GM18502 (cell line): ENCODE results near the gene SELENOT.
"Not testable (repeated sequence)": the region's sequence is repeated elsewhere in the genome, so short reads cannot be mapped to it uniquely, and the experiment has no call there.

Experiments
- ATAC-seq: cut with Tn5 transposase; IDR thresholded peaks from one replicate; pipeline ENCODE4 v1.9.1; 2021; ENCODE audit warnings: mild to moderate bottlenecking; ENCODE audit not compliant: unreplicated experiment, poor library complexity

Gene SELENOT

GRCh38 chr3:150605998-150606641 lies 3.0 kb downstream of the SELENOT start:
- ATAC-seq = no peak

GRCh38 chr3:150607267-150608065 lies 4.3 kb downstream of the SELENOT start:
- no peak for ATAC-seq

GRCh38 chr3:150609988-150610387 lies 6.9 kb downstream of the SELENOT start:
- no peak for ATAC-seq

GRCh38 chr3:150610785-150611184 lies 7.7 kb downstream of the SELENOT start:
- ATAC-seq = no peak

GRCh38 chr3:150611666-150612065 lies 8.5 kb downstream of the SELENOT start:
- no peak for ATAC-seq

- ATAC-seq = no peak
Measured at GRCh38 chr3:150612494-150612893, 9.4 kb downstream of the SELENOT start.

- ATAC-seq = no peak
Measured at GRCh38 chr3:150613034-150613433, 9.9 kb downstream of the SELENOT start.

GRCh38 chr3:150613709-150614480 lies 10.8 kb downstream of the SELENOT start:
- ATAC-seq = no peak

GRCh38 chr3:150620002-150620689 lies 17.0 kb downstream of the SELENOT start:
- ATAC-seq = no peak

GRCh38 chr3:150622955-150623354 lies 19.8 kb downstream of the SELENOT start:
- not testable (repeated sequence) for ATAC-seq

- no peak for ATAC-seq
Measured at GRCh38 chr3:150623945-150624344, 20.8 kb downstream of the SELENOT start.

- ATAC-seq = no peak
Measured at GRCh38 chr3:150626148-150626930, 23.2 kb downstream of the SELENOT start.

GRCh38 chr3:150627557-150627956 lies 24.4 kb downstream of the SELENOT start:
- ATAC-seq = no peak

- no peak for ATAC-seq
Measured at GRCh38 chr3:150631515-150632221, 28.5 kb downstream of the SELENOT start.

- no peak for ATAC-seq
Measured at GRCh38 chr3:150635076-150635475, 32.0 kb downstream of the SELENOT start.

- ATAC-seq = peak; percentile 83
Measured at GRCh38 chr3:150635526-150635925, 32.4 kb downstream of the SELENOT start.

- ATAC-seq = no peak
Measured at GRCh38 chr3:150636258-150636657, 33.1 kb downstream of the SELENOT start.

GRCh38 chr3:150639262-150639661 lies 36.1 kb downstream of the SELENOT start:
- no peak for ATAC-seq

- ATAC-seq = no peak
Measured at GRCh38 chr3:150640256-150640655, 37.1 kb downstream of the SELENOT start.
